Measurements from ENCODE around the gene LYSMD2.

LYSMD2 gene

DNA sequence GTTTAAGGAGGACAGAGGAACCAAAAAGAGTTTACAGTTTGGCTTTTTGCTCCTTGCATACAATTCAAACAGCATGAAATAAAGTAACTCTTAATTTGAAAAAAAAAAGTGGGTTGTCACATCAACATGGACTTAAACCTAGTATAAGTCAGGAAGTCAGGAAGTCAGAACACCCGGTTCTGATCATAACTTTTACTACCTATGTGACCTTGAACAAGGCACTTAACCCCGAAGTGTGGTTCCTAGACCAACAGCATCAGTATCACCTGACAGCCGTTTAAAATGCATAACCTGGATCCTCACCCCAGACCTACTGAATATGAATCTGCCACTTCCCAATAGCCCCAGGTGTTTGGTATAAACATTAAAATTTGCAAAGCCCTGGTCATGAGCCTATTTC is 18.7 kb downstream of the LYSMD2 start:
- no peak for DNase-seq (ENCODE audit: low read depth)

DNA sequence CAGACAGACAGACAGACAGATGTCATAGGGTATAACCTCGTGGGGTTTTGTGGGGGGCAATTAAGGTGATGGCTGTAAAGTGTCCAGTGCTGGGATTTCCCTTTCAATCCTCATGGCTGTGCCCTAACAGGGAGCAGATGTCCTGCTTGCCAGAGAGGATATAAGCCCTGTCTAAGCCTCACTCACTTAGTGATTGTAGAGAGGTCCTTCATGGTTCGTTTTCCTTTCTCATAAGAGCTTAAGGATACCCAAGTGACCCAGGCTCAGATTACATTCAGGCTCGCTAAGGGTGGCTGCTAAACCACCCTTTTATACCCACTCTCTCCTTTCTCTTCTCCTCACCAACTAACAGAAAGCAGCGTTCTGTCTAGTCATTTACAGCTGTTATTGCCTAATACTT is 19.2 kb downstream of the LYSMD2 start:
- DNase-seq (ENCODE audit: low read depth): no peak

DNA sequence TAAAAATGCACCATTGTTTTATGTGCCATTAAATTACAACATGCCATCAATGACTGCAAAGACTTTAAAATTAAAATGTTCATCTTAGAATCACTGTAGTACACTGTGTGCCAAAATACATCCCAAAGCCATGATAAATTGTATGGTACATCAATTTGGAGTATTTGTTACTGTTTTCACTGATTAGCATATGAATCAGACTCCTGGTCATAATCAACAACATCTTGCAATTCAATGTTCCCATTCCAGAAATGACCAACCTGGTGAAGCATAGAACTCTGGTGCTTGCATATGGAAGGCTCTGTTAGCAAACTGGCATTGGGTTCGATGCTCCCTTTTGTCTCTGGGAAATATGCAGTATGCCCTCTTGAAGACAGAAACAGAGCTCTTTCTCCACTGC is 22.5 kb downstream of the LYSMD2 start:
- no peak for DNase-seq (ENCODE audit: low read depth)

DNA sequence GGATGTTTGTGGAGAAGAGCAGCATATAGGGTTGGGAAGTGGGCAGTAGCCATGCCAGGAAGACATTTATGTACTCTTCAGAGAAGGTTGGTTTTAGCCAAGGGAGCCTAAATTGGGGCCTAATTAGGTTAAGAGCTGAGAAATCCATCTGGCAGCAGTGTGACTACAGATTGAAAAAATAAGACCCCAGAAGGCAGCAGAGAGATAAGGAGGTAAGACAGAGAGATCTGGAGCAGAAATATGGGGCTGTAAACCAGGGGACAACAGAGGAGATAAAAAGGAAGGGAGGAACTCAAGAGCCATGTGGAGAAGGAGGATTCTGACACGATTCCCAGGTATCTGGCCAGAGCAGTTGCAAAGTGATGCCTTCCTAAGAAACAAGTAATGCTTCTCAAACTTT is 23.3 kb downstream of the LYSMD2 start:
- no peak for DNase-seq (ENCODE audit: low read depth)

DNA sequence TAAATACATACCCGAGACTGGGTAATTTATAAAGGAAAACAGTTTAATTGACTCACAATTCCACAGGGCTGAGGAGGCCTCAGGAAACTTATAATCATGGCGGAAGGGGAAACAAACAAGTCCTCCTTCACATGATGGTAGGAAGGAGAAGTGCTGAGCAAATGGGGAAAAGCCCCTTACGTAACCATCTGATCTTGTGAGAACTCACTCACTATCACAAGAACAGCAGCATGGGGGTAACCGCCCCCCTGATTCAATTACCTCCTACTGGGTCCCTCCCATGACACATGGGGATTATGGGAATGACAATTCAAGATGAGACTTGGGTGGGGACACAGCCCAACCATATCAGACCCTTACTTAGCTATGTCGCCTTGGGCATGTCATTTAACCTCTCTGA is 28.4 kb downstream of the LYSMD2 start:
- no peak for DNase-seq (ENCODE audit: low read depth)

DNA sequence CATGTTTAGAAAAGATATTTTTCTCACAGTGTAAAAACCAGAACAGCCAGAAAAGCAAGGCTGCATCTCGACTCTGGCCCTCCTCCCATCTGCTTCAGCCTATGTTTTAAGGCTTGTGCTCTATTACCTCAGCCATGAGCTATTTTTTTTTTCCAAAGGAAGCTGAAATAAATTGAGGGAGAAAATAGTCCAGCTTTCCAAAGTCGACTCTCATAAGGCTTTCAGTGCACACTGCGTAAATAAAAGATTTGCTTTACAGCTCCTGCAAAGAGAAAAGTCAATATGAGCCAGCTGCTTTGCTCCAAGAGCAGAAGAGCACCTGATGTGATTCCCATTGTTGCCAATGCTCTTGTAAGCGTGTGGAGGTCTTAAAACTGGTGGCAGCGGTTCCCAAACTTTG is 29.4 kb downstream of the LYSMD2 start:
- DNase-seq (ENCODE audit: low read depth): no peak

DNA sequence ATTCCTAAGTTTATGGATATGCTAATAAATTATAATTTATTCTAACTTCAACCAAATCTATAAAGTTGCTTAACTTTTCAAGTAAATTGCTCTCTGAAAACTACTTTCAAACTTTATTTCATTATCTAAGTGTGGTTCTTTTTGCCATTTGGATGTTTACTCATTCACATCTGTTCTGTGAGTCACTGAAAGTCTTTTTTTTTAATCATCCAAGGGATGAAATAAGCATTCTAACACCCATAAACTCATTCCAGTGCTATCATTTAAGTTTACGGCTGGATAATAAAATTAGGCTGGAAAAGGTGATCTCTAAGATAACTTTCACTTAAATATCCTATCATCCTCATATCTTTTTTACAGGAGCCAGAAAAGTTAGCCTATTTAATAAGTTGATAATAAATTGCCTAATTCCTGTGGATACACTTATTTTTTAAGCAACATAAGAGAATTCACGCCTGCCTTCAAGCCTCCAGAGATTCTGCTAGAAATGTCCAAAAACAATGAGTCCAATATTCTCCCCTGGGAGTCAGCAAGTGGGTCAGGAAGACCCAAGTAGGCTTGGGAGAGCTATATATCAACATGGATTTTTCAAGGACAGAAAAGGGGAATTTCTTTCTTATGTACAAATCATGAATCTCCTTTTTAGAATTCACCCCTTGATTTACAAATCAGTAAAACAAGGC is 30.4 kb downstream of the LYSMD2 start:
- no peak for DNase-seq (ENCODE audit: low read depth)

DNA sequence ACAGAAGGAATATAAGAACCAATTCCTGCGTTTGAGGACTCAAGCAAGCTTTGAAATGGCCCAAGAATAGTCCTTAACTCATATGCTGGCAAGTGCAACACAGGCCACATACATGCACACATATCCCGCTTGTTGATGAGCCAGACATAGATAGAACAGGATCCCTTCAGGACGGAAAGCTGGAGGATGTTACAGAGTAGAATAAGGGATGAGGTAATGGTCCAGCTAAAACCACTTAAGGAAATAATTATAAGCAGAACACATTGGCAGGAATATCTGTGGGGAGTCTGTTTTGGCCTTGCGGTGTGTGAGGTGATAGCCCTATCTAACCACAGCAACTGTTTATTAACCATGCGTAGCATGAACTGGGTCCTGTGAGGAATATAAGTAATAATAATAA is 31.2 kb downstream of the LYSMD2 start:
- DNase-seq (ENCODE audit: low read depth): no peak

DNA sequence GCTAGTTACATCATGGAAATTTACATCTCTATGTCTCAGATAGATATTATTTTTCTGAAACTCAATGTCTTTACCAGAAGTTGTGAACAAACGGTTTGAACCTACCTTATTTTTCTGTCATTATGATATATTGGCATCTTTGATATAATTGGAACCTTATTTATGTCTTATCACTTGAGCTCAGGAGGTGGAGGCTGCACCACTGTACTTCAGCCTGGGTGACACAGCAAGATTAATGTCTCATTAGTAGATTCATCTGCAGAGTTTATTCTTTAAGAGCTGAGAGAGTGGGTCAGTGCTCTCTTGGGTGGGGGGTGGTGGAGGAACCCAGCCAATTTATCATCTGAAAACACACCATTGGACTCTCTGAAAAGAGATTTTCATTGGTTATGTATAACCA is 34.7 kb downstream of the LYSMD2 start:
- DNase-seq (ENCODE audit: low read depth): no peak

DNA sequence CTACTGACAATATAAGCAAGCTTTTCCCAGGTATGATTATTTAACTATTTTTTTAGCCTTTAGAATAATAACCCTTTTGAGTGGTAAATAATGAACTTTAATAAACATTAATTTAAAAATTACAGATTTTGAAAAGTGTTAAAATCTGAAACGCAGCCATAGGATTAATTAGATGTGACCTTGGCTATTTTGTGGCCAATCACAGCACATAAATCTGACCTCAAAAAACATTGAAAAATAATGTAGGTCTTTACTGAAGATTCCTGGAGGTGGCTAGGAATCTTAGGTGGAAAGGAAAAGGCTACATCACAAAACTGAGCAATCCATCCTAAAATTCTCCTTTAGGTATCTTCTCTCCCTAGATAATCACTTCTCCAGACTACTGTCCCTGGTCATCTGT is 38.1 kb downstream of the LYSMD2 start:
- no peak for DNase-seq (ENCODE audit: low read depth)

DNA sequence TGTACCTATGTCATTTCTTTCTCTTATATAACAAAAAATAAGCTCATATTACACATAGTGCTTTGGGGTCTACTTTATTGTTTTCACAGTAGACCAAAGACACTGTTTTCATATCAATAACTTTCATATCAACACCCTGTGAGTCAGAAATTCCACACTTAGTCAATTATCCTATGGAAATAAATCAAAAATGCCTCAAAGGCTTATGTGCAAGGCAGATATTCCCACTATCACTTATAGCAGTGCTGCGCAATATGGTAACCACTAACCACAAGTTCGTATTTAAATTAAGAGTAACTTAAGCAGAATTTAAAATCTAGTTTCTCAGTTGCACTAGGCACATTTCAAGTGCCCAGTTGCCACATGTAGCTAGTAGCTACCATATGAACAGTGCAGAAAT is 40.3 kb downstream of the LYSMD2 start:
- DNase-seq (ENCODE audit: low read depth): no peak

DNA sequence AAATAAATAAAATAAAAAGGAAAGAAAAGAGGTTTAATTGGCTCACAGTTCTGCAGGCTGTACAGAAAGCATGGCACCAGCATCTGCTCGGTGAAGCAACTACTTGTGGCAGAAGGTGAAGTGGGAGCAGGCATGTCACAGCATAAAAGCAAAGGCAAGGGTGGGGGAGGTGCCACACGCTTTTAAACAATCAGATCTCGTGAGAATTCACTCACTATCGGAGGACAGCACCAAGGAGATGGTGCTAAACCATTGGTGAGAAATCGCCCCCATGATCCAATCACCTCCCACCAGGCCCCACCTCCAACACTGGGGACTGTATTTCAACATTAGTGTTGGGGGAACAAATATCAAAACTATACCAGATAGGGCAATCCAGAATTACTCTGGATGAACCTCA is 40.9 kb downstream of the LYSMD2 start:
- DNase-seq (ENCODE audit: low read depth): no peak

DNA sequence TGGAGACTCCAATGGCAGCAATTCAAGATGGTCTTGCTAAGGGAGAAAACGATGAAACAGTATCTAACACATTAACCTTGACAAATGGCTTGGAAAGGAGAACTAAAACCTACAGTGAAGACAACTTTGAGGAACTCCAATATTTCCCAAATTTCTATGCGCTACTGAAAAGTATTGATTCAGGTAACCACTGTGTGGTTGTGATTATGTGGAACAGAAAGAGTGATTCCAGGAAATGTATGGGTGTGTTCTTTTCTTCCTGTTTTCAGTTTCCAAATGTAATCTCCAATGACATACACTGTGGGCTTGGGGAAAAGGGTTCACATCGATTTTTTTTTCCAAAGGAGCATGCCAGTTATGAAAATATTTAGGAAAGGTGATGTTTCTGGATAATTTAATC is 45.3 kb downstream of the LYSMD2 start:
- DNase-seq (ENCODE audit: low read depth): no peak

DNA sequence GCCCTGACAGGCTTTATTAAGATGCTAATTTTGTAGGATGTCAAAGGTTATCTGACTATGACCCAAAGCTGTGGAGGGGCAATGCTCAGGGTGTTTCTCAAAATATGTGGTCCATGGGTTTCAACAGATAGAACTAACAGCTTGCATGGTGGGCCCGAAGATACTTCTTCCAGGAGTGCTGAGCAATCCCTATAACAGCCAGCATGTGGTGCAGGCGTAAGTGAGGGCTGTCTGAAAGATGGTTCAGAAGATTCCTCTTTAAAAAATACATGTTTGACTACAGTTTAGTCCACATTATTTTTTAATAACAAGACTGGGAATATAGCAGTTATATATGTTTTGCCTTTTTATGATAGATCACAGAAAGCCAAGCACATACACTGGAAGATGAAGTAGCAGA is 48.6 kb downstream of the LYSMD2 start:
- no peak for DNase-seq (ENCODE audit: low read depth)

DNA sequence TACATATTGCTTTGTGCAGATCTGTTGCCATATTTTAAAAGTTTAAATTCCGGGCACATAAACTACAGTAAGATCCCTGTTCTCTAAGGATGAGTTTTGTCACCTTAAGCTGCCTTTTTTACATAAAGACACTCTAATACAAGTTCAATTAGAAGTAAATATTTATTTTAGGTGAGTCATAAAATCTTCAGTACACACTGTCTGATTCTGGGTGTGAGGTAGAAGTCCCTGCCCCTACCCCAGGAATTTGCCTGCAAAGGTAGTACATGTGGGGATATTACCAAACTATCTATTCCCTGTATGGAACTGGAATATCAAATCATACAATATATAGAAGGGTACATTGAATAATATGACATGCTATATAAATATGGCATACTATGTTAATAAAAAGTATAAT is 49.9 kb downstream of the LYSMD2 start:
- DNase-seq (ENCODE audit: low read depth): no peak

DNA sequence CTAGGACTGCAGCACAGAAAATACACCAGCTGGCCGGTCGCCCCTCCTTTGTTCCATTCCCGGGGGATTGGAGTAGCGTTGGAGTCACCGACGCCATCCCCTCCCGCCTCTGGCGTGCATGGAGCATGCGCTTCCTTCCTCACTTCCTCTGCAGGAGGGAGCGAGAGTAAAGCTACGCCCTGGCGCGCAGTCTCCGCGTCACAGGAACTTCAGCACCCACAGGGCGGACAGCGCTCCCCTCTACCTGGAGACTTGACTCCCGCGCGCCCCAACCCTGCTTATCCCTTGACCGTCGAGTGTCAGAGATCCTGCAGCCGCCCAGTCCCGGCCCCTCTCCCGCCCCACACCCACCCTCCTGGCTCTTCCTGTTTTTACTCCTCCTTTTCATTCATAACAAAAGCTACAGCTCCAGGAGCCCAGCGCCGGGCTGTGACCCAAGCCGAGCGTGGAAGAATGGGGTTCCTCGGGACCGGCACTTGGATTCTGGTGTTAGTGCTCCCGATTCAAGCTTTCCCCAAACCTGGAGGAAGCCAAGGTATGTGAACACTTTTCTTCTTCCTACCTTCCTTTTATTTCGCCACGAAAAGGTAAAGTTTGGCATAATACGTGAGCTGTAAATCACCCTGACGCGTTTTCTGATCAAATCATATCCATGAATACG is 56.0 kb downstream of the LYSMD2 start, which contains the start of gene SCG3:
TSS of gene SCG3 (plus strand) at position 201 of the 661 bp plus-strand sequence. CDS start at position 454, 253 bp downstream.
- peak; percentile 4 for DNase-seq (ENCODE audit: low read depth)

DNA sequence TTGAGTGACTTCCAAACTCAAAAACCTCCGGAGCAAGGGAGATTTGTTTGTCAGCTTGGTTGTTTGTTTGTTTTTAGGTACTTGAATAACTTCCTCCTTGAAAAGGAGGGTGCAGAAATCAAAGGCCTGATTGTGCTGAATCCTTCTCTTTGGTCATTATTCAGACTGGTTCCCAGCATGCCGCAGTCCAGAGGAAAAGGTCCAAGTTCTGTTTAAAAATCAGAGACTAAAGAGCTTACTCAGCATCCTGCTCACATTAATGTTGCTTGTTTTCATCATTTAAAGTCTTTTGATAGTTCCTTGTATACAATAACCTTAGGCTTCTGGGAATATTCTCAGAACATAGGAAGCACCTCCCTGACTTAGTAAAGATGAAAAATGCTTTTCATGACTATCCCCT is 57.1 kb downstream of the LYSMD2 start:
- DNase-seq (ENCODE audit: low read depth): no peak

DNA sequence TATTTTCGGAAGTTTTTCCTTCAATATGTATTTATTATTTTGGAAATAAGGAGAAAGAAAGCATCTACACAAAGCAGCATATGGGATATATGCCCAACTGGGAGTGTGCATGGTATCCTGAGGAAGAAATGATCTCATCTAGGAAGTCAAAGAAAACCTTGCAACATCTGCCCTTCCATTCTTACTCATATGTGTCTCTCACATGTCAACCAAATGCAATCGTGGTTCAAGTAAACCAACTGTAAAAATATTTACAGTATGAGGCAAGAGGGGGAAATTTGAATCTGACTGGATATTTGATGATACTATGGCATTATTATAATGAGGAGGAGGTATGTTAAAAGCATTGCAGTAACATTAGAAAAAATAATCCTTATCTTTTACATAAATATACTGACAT is 59.4 kb downstream of the LYSMD2 start:
- no peak for DNase-seq (ENCODE audit: low read depth)

DNA sequence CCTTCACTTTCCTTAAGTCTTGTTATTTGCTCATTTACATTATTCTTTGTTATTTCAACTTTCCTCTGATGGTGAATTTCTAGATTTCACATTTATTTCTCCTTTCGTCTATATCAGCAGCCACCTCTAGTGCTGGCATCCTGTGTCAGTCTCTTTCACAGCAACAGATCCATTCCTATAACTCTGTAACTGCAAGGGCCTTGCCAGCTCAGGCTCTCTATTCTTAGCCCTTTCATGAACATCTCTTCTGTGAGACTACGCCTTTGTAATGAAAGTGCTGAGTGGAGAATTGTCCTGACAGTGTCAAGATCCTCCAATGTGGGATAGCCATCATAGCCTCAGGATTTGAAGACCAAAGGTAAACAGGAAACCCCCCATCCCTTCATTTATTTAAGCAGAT is 60.0 kb downstream of the LYSMD2 start:
- no peak for DNase-seq (ENCODE audit: low read depth)

DNA sequence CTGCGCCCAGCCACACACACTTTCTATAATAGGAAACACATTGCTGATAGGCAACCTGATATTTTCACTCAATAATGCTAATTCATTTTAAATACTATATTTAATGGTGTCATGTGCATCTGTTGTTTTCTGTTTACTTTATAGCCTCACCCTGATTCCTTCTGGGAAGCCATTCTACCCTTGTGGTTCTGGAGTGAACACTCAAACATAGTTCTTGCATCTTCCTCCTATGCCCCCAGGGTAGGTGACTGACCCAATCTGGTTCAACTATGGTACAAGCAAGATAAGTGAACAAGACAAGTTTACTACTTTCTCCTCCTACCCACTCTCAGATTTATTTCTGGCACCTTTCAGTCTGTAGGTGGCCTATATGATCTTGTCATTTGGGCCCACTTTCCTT is 60.4 kb downstream of the LYSMD2 start:
- DNase-seq (ENCODE audit: low read depth): no peak

DNA sequence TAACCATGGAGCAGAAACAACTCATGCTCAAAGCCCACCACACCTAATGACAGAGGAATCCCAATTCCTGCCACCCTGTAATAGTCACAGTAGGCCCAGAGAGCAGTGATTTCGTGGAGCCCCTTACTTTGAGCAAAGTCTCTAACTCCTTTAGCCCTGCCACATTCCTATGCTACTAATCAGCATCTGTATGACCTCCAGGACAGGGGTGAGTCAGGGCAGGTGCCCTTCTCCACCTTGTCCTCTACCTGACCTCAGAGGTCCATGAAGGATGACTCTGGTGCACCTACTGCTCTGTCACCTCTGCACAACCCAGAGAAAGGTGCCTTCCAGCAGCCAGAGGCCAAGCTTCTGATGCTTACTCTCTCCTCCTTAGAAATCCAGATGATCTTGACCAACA is 62.2 kb downstream of the LYSMD2 start:
- no peak for DNase-seq (ENCODE audit: low read depth)
